Astrocyte (in vitro differentiated cells and primary cell): Measurements from ENCODE around the gene ACSBG1.

Source experiments
- EZH2 ChIP-seq: IDR thresholded peaks from 2 replicates; pipeline ENCODE4 v1.6.1; 2012; ENCODE audit warnings: mild to moderate bottlenecking, low read length, inconsistent platforms; ENCODE audit not compliant: insufficient read depth
- TF ChIP-seq, protein P1 (sequence below): IDR thresholded peaks from 2 replicates; pipeline ENCODE4 v1.5.1; 2011; ENCODE audit warnings: low read depth, mild to moderate bottlenecking, inconsistent platforms, low read length, moderate library complexity; ENCODE audit not compliant: insufficient read depth

DNA sequence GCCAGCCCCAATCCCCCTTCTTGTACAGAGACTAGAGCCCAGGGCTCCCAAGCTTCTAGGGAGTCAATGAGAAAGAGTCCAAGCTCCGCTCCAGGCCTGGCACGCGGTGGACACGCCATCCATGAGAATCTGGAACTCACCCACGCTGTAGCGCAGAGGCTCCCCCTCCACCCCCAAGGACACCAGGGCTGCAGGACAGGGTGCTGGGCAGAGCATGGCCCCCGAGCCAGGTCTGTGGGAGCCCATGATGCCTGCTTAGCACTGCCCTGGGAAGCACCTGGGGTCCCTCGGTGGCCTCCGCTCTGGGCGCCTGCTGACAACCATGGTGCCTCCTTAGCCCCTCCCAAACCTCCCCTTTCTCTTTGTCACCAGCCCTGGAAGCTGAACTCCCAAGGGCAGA lies 28.5 kb downstream of the ACSBG1 start:
- TF ChIP-seq, protein P1, sequence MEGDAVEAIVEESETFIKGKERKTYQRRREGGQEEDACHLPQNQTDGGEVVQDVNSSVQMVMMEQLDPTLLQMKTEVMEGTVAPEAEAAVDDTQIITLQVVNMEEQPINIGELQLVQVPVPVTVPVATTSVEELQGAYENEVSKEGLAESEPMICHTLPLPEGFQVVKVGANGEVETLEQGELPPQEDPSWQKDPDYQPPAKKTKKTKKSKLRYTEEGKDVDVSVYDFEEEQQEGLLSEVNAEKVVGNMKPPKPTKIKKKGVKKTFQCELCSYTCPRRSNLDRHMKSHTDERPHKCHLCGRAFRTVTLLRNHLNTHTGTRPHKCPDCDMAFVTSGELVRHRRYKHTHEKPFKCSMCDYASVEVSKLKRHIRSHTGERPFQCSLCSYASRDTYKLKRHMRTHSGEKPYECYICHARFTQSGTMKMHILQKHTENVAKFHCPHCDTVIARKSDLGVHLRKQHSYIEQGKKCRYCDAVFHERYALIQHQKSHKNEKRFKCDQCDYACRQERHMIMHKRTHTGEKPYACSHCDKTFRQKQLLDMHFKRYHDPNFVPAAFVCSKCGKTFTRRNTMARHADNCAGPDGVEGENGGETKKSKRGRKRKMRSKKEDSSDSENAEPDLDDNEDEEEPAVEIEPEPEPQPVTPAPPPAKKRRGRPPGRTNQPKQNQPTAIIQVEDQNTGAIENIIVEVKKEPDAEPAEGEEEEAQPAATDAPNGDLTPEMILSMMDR, result no peak
- no peak for TF ChIP-seq EZH2
